PC-9 (cell line): ENCODE results near the gene NDUFC2.

Experiments used
- EZH2 ChIP-seq: fragments of 200-600 bp; sonication (generic); IDR thresholded peaks from 2 replicates; pipeline ENCODE4 v1.8.0; 2017; ENCODE audit warnings: antibody characterized with exemption, low read depth
- TF ChIP-seq, protein P1 (sequence below): fragments of 200-600 bp; sonication (generic); conservative IDR thresholded peaks from 2 replicates; pipeline ENCODE4 v1.6.1; 2017; ENCODE audit warnings: mixed run types, antibody characterized with exemption, mild to moderate bottlenecking, moderate library complexity

DNA sequence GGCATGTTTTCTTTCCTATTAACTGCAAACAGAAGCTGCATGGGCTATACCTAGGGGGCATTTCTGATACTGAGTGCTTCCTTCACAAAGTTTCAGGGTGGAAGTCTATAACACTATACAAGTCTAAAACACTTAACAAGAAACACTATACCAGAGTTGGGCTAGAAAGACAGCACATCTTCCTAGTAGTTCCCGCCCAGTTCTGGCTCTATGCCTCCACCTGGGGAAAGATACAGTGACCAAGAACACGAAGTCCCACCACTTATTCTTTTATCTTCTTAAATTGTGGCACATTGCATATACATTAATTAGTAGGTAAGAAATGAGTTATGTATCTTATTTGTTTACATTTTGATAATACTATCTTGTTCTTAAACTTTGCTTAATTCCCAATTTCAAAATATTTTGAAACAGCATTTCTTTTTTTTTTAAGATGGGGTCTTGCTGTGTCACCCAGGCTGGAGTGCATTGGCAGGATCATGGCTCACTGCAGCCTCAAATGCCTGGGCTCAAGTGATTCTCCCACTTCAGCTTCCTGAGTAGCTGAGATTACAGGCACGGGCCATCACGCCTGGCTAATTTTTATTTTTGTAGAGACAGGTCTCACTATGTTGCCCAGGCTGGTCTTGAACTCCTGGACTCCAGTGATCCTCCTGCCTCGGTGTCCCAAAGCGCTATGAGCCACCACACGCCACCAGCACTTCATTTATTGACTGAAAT lies 18.2 kb upstream of the NDUFC2 start:
- TF ChIP-seq, protein P1, sequence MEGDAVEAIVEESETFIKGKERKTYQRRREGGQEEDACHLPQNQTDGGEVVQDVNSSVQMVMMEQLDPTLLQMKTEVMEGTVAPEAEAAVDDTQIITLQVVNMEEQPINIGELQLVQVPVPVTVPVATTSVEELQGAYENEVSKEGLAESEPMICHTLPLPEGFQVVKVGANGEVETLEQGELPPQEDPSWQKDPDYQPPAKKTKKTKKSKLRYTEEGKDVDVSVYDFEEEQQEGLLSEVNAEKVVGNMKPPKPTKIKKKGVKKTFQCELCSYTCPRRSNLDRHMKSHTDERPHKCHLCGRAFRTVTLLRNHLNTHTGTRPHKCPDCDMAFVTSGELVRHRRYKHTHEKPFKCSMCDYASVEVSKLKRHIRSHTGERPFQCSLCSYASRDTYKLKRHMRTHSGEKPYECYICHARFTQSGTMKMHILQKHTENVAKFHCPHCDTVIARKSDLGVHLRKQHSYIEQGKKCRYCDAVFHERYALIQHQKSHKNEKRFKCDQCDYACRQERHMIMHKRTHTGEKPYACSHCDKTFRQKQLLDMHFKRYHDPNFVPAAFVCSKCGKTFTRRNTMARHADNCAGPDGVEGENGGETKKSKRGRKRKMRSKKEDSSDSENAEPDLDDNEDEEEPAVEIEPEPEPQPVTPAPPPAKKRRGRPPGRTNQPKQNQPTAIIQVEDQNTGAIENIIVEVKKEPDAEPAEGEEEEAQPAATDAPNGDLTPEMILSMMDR, result no peak
- no peak for TF ChIP-seq EZH2
